Keratinocyte (primary cell): ENCODE data around the gene EFHB.

Experiments
- EZH2 ChIP-seq: IDR thresholded peaks from one replicate; pipeline ENCODE4 v1.6.1; 2012; ENCODE audit warnings: inconsistent platforms, mild to moderate bottlenecking, low read length, moderate library complexity
- TF ChIP-seq, protein P1 (sequence below), 3 experiments: IDR thresholded peaks in 1 of 3; conservative IDR thresholded peaks in 1 of 3; optimal IDR thresholded peaks in 1 of 3; 2 replicates in 2 of 3; 3 replicates in 1 of 3; pipeline versions ENCODE3 to v1.5.1; 2011; ENCODE audit warnings: low read length in 3 of 3, mild to moderate bottlenecking in 3 of 3, moderate library complexity in 2 of 3, control low read depth in 1 of 3, inconsistent platforms in 1 of 3; ENCODE audit not compliant: insufficient read depth in 2 of 3; ENCODE audit errors: extremely low read depth in 1 of 3

- TF ChIP-seq, protein P1, sequence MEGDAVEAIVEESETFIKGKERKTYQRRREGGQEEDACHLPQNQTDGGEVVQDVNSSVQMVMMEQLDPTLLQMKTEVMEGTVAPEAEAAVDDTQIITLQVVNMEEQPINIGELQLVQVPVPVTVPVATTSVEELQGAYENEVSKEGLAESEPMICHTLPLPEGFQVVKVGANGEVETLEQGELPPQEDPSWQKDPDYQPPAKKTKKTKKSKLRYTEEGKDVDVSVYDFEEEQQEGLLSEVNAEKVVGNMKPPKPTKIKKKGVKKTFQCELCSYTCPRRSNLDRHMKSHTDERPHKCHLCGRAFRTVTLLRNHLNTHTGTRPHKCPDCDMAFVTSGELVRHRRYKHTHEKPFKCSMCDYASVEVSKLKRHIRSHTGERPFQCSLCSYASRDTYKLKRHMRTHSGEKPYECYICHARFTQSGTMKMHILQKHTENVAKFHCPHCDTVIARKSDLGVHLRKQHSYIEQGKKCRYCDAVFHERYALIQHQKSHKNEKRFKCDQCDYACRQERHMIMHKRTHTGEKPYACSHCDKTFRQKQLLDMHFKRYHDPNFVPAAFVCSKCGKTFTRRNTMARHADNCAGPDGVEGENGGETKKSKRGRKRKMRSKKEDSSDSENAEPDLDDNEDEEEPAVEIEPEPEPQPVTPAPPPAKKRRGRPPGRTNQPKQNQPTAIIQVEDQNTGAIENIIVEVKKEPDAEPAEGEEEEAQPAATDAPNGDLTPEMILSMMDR (optimal IDR thresholded peaks at IDR 0.05 in 1 of 3, IDR thresholded peaks at IDR 0.05 in 1 of 3, conservative IDR thresholded peaks at IDR 0.05 in 1 of 3; ENCODE audit: extremely low read depth in 1 of 3, insufficient read depth in 2 of 3, low read length in 3 of 3), result peak; percentile 21 to 56 (median 48)
- TF ChIP-seq EZH2, result no peak
Measured at GRCh38 chr3:19885468-19885867, 48.5 kb downstream of the EFHB start.
